Measurements from ENCODE around the gene MMUT.

Gene MMUT

DNA sequence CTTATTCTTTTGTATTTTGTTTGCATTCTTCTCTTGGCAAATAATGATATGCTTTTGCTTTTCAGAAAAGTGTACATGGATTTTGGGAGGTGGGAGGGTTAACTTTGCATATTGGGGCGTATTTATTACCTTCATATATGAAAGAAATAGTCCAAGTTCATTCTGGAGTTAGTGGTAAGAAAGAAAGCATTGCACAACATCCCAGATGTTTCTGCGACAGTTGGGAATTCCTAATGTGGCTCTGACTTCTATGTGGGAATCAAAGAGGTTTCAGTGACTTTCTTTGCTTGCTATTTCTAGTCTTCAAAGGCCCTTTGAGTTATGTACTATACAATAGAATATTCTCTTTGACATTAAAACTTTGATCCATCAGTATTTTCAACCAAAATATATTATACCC, 78.1 kb downstream of the MMUT start:
- FAIRE-seq = no peak
- no peak for DNase-seq (ENCODE audit: insufficient read length, low spot score)
- no peak for TF ChIP-seq TAF1 (IDR thresholded peaks at IDR 0.05; ENCODE audit: low read depth, low read length)
- TF ChIP-seq SPI1 (IDR thresholded peaks at IDR 0.05; ENCODE audit: low read depth, low read length) = no peak
- no peak for TF ChIP-seq POLR2AphosphoS5 (IDR thresholded peaks at IDR 0.05; ENCODE audit: low read depth, low read length)
- TF ChIP-seq PAX5 (IDR thresholded peaks at IDR 0.05; ENCODE audit: insufficient read depth, low read length, severe bottlenecking) = no peak
- TF ChIP-seq POLR2A (IDR thresholded peaks at IDR 0.05; ENCODE audit: low read depth, low read length) = no peak

Measured in GM12891 (cell line).